ENCODE measurements around the gene SNX30. TPM values are rescaled to one million over a fixed set of nuclear protein-coding genes. Genes with fewer than 3 reads are reported as not detected.
A peak's percentile ranks its signal among the peaks of the same experiment; 100 is the strongest.

SNX30 gene
- total RNA-seq, 1 donor from 2014 or later = 67.5 TPM

GRCh38 chr9:112858625-112859147 is 108.1 kb downstream of the SNX30 start:
- DNase-seq (peak; percentile 52), ATAC-seq (peak; percentile 59 to 61)
- no peak overlapping the region for H3K27ac ChIP-seq

GRCh38 chr9:112860451-112860850 is 109.9 kb downstream of the SNX30 start:
- peaks cover 4% of the 10 kb centered on the region for H3K36me3 ChIP-seq
- no peaks in the 10 kb centered on the region for H3K27me3 ChIP-seq (ENCODE audit: low read depth)
- intact Hi-C loops (cut with DNase I) = no loop called here
- no peak overlapping the region for H3K4me3 ChIP-seq
- no peak for TF ChIP-seq CTCF (IDR thresholded peaks at IDR 0.05)
- H3K9me3 ChIP-seq = no peaks in the 10 kb centered on the region
- no peak for ATAC-seq
- peaks cover 71% of the 10 kb centered on the region for H3K4me1 ChIP-seq
- H3K27ac ChIP-seq = peak overlapping the region; percentile 83
- DNase-seq = no peak

More at GRCh38 chr9:112858625-112859147, 108.1 kb downstream of the SNX30 start:
- no peak overlapping the region for H3K4me3 ChIP-seq
- H3K9me3 ChIP-seq = no peaks in the 10 kb centered on the region
- H3K27me3 ChIP-seq (ENCODE audit: low read depth) = no peaks in the 10 kb centered on the region
- H3K36me3 ChIP-seq = peaks cover 11% of the 10 kb centered on the region
- intact Hi-C loops (cut with DNase I) = no loop called here
- peaks cover 63% of the 10 kb centered on the region for H3K4me1 ChIP-seq
- no peak for TF ChIP-seq CTCF (IDR thresholded peaks at IDR 0.05)

GRCh38 chr9:112861155-112861554 is 110.6 kb downstream of the SNX30 start:
- peak overlapping the region; percentile 83 for H3K27ac ChIP-seq
- ATAC-seq = peak in 1 of 2 donors; percentile 7
- intact Hi-C loops (cut with DNase I) = no loop called here

GRCh38 chr9:112861638-112862555 is 111.3 kb downstream of the SNX30 start:
- Histone ChIP-seq H3K27me3 (ENCODE audit: low read depth) (no peaks in the 10 kb centered on the region), H3K36me3 (peaks cover 10% of the 10 kb centered on the region), H3K4me3 (no peak overlapping the region), H3K4me1 (peaks cover 73% of the 10 kb centered on the region), H3K27ac (peak overlapping the region; percentile 83), H3K9me3 (no peaks in the 10 kb centered on the region)
- no peak for TF ChIP-seq CTCF (IDR thresholded peaks at IDR 0.05)
- DNase-seq = peak; percentile 69
- ATAC-seq = peak; percentile 56 to 64
- intact Hi-C loops (cut with DNase I) = no loop called here

More at GRCh38 chr9:112861155-112861554, 110.6 kb downstream of the SNX30 start:
- Histone ChIP-seq H3K36me3 (peaks cover 9% of the 10 kb centered on the region), H3K9me3 (no peaks in the 10 kb centered on the region), H3K4me3 (no peak overlapping the region), H3K27me3 (ENCODE audit: low read depth) (no peaks in the 10 kb centered on the region), H3K4me1 (peaks cover 72% of the 10 kb centered on the region)
- no peak for TF ChIP-seq CTCF (IDR thresholded peaks at IDR 0.05)
- DNase-seq = no peak

- peak overlapping the region; percentile 83 for H3K27ac ChIP-seq
- peak; percentile 54 for DNase-seq
- H3K4me3 ChIP-seq = no peak overlapping the region
- peaks cover 74% of the 10 kb centered on the region for H3K4me1 ChIP-seq
- no peaks in the 10 kb centered on the region for H3K9me3 ChIP-seq
- ATAC-seq = peak; percentile 20 to 47
- H3K36me3 ChIP-seq = peaks cover 10% of the 10 kb centered on the region
- intact Hi-C loops (cut with DNase I) = no loop called here
- TF ChIP-seq CTCF (IDR thresholded peaks at IDR 0.05) = no peak
- H3K27me3 ChIP-seq (ENCODE audit: low read depth) = no peaks in the 10 kb centered on the region
Measured at GRCh38 chr9:112863214-112863613, 112.7 kb downstream of the SNX30 start.

Measured in lower lobe of right lung (tissue), 2 donors.